ENCODE results near the gene HIVEP3.

HIVEP3 gene

DNA sequence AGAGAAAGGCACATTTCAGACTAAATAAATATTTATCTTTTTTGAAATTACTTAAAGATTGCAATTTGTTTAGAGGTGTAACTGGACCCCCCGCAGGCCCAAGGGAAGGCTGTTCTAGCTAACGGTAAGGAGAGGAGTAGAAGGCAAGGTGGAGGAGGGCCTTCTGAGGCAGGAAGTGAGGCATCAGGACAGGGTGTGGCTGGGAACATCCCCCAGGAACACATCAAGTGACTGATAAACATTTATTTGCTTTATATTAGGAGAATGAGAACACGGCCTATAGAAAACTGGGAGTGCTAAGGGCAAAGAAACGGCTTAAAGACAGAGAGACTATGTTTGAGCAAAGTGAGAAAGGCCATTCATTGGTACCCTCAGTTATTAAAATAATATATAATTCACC lies 23.2 kb downstream of the HIVEP3 start:
- H3K36me3 ChIP-seq (ENCODE audit: control insufficient read depth in 1 of 2, insufficient read depth in 2 of 2, low read length in 2 of 2): no peaks in the 10 kb centered on the region
- H3K9ac ChIP-seq (ENCODE audit: low read depth in 1 of 2, low read length in 2 of 2): no peak overlapping the region
- H3K9me3 ChIP-seq (ENCODE audit: control insufficient read depth in 1 of 2, low read length in 2 of 2): no peaks in the 10 kb centered on the region
- no peak overlapping the region for H3K4me3 ChIP-seq (ENCODE audit: low read depth in 1 of 2, low read length in 2 of 2)
- H3K4me1 ChIP-seq (ENCODE audit: control insufficient read depth in 1 of 2, insufficient read depth in 2 of 2, low read length in 2 of 2): peaks cover 22 to 26% of the 10 kb centered on the region in 2 donors
- no peak overlapping the region for H3K27ac ChIP-seq (ENCODE audit: low read depth, low read length)
- H3K27me3 ChIP-seq (ENCODE audit: control insufficient read depth in 1 of 2, insufficient read depth in 2 of 2, low read length in 2 of 2): no peaks in the 10 kb centered on the region

DNA sequence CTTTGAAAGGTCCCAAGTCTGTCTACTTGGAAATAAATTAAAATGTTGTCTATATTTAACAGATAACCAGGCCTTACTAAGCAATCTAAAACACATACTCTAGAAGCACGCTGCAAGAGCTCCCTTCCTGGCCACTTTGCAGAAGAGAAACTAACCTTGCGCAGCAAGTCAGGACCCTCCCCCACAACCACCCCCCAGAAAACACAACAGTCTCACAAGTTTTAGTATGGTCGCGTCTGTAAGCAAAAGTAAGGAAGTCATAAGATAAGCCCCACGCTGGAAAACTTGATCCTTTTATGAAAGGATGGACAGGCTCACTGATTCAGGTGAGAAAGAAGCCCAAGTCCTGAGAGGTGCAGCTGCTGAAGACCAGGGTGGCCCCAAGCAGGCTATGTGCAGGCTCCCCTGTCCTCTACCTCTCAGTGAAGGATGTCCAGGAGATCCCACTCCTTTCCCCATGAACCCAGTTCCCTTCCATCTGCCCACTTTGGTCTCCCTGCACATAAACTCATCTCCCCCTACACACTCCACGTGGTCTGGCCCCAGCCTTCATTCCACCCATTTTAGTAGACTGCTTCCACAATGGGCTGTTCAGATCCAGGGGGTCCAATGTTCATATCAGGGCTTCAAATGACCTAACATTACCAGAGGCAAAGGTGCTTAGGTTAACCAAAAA lies 23.8 kb downstream of the HIVEP3 start:
- Histone ChIP-seq H3K27ac (ENCODE audit: low read depth, low read length) (no peak overlapping the region), H3K9me3 (ENCODE audit: control insufficient read depth in 1 of 2, low read length in 2 of 2) (no peaks in the 10 kb centered on the region), H3K9ac (ENCODE audit: low read depth in 1 of 2, low read length in 2 of 2) (no peak overlapping the region), H3K4me1 (ENCODE audit: control insufficient read depth in 1 of 2, insufficient read depth in 2 of 2, low read length in 2 of 2) (peaks cover 23 to 26% of the 10 kb centered on the region in 2 donors), H3K27me3 (ENCODE audit: control insufficient read depth in 1 of 2, insufficient read depth in 2 of 2, low read length in 2 of 2) (no peaks in the 10 kb centered on the region), H3K36me3 (ENCODE audit: control insufficient read depth in 1 of 2, insufficient read depth in 2 of 2, low read length in 2 of 2) (no peaks in the 10 kb centered on the region), H3K4me3 (ENCODE audit: low read depth in 1 of 2, low read length in 2 of 2) (no peak overlapping the region)

DNA sequence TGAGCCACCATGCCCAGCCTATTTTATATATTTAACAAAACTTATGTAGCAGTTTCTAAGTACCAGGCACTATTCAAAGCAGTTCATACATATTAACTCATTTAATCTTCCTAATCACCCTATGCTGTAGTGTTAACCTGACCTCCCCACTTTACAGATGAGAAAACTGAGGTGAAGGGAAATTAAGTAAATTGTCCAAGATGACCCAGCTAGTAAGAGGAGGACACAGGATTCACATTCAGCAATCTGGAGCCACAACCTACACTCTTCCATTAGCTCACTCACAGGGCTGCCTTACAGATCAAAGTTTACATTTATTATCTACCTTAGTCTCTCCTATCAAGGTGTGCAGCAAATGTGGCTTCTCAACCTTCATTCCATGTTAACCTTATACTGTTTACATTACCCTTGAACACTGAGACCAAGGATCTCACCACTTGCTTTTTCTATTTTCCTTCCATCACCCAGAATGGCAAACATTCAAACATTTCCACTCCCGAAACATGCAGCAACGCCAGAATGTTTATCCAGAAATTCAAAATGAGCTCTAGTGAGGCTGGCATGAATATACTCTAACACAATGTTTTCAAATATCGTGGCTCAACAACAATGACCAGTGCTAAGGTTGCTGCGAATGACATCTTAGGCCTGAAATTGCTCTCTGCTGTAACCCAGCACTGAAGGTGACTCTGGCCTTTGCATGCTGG lies 24.5 kb downstream of the HIVEP3 start:
- no peaks in the 10 kb centered on the region for H3K9me3 ChIP-seq (ENCODE audit: control insufficient read depth in 1 of 2, low read length in 2 of 2)
- H3K4me3 ChIP-seq (ENCODE audit: low read depth in 1 of 2, low read length in 2 of 2): no peak overlapping the region
- H3K9ac ChIP-seq (ENCODE audit: low read depth in 1 of 2, low read length in 2 of 2): no peak overlapping the region
- peaks cover 23 to 26% of the 10 kb centered on the region in 2 donors for H3K4me1 ChIP-seq (ENCODE audit: control insufficient read depth in 1 of 2, insufficient read depth in 2 of 2, low read length in 2 of 2)
- no peak overlapping the region for H3K27ac ChIP-seq (ENCODE audit: low read depth, low read length)
- H3K27me3 ChIP-seq (ENCODE audit: control insufficient read depth in 1 of 2, insufficient read depth in 2 of 2, low read length in 2 of 2): no peaks in the 10 kb centered on the region
- no peaks in the 10 kb centered on the region for H3K36me3 ChIP-seq (ENCODE audit: control insufficient read depth in 1 of 2, insufficient read depth in 2 of 2, low read length in 2 of 2)

DNA sequence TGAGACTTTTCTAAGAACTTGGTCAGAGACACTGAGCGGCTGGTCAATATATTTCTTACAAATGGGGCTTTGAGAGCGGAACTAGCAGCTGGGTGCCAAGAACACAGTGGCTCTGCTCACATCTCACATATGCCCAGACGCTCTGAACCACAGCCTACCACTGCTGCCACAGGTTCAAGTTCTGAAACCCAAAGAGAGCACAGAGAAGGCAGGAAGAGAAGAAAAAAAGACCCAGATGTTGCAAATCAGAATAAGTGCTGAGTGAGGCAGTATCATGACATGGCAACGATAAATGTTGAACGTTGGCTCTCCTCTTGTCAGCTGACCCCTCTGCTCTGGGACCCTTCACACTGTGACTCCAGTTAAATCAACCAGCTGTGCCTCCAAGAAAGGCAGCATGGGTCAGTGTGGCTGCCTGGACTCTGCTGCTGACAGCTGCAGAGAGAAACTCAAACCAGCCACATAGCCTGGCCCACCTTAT lies 26.4 kb downstream of the HIVEP3 start:
- Histone ChIP-seq H3K9ac (ENCODE audit: low read depth in 1 of 2, low read length in 2 of 2) (peak overlapping the region in 1 of 2 donors; percentile 61), H3K4me3 (ENCODE audit: low read depth in 1 of 2, low read length in 2 of 2) (no peak overlapping the region)

DNA sequence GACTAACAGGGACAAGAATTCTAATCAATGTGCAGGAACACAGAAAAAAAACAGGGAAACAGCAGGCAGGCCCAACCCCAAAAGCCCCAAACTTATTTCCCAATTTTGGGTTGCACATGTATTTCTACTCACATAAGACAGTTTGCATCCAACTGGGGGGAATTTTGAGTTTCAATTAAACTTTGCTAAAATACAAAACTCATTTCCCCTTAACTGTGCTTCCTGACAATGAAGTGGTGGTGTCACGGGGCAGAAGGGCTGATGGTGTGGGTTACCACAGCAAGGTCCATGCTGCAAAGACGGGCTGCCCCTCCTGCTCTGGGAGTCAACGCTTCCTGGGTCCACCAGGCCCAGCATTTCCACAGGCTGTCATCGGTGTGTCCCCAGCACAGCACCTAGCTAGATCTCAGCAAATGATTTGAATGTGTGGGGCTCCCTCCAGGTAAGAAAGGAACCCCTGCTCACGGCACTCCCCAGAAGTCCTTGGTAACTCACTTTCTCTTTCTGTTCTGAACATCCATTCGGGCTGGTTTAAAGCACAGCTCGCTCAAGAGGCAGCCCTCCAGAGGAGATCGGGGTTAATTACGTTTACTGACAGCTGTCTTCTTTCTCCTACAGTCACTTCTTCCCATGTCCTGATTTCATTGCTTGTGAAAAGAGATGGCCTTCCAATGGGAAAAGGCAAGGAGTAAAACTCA lies 27.4 kb downstream of the HIVEP3 start:
- Histone ChIP-seq H3K27ac (ENCODE audit: low read depth, low read length) (peak overlapping the region; percentile 45), H3K4me3 (ENCODE audit: low read depth in 1 of 2, low read length in 2 of 2) (peak overlapping the region; percentile 74 to 77), H3K9ac (ENCODE audit: low read depth in 1 of 2, low read length in 2 of 2) (peak overlapping the region; percentile 61 to 71), H3K27me3 (ENCODE audit: control insufficient read depth in 1 of 2, insufficient read depth in 2 of 2, low read length in 2 of 2) (no peaks in the 10 kb centered on the region), H3K9me3 (ENCODE audit: control insufficient read depth in 1 of 2, low read length in 2 of 2) (no peaks in the 10 kb centered on the region), H3K36me3 (ENCODE audit: control insufficient read depth in 1 of 2, insufficient read depth in 2 of 2, low read length in 2 of 2) (no peaks in the 10 kb centered on the region), H3K4me1 (ENCODE audit: control insufficient read depth in 1 of 2, insufficient read depth in 2 of 2, low read length in 2 of 2) (peaks cover 20 to 23% of the 10 kb centered on the region in 2 donors)

More for the DNA sequence above, 26.4 kb downstream of the HIVEP3 start:
- H3K27me3 ChIP-seq (ENCODE audit: control insufficient read depth in 1 of 2, insufficient read depth in 2 of 2, low read length in 2 of 2): no peaks in the 10 kb centered on the region
- H3K4me1 ChIP-seq (ENCODE audit: control insufficient read depth in 1 of 2, insufficient read depth in 2 of 2, low read length in 2 of 2): peaks cover 20 to 23% of the 10 kb centered on the region in 2 donors
- no peaks in the 10 kb centered on the region for H3K36me3 ChIP-seq (ENCODE audit: control insufficient read depth in 1 of 2, insufficient read depth in 2 of 2, low read length in 2 of 2)
- H3K9me3 ChIP-seq (ENCODE audit: control insufficient read depth in 1 of 2, low read length in 2 of 2): no peaks in the 10 kb centered on the region
- no peak overlapping the region for H3K27ac ChIP-seq (ENCODE audit: low read depth, low read length)

DNA sequence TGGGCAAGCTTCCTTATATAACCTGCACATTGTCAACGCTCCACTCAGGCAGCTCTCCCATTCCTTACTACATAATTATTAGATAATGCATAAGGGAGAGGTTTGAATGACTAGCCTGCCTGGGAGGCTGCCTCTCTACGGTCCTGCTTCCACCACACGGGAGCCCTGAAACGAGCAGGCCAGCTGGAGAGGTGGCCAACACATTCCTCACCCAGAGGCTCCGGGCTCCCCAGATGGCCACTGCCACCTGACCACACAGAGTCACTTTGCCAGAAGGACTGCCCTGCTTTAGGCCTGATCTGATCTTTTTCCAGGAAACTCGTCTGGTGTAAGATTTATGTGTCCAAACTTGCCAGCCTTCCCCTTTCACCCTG lies 27.9 kb downstream of the HIVEP3 start:
- Histone ChIP-seq H3K4me1 (ENCODE audit: control insufficient read depth in 1 of 2, insufficient read depth in 2 of 2, low read length in 2 of 2) (peaks cover 20 to 23% of the 10 kb centered on the region in 2 donors), H3K4me3 (ENCODE audit: low read depth in 1 of 2, low read length in 2 of 2) (peak overlapping the region; percentile 5 to 77), H3K9me3 (ENCODE audit: control insufficient read depth in 1 of 2, low read length in 2 of 2) (no peaks in the 10 kb centered on the region), H3K27ac (ENCODE audit: low read depth, low read length) (no peak overlapping the region), H3K27me3 (ENCODE audit: control insufficient read depth in 1 of 2, insufficient read depth in 2 of 2, low read length in 2 of 2) (no peaks in the 10 kb centered on the region), H3K36me3 (ENCODE audit: control insufficient read depth in 1 of 2, insufficient read depth in 2 of 2, low read length in 2 of 2) (no peaks in the 10 kb centered on the region), H3K9ac (ENCODE audit: low read depth in 1 of 2, low read length in 2 of 2) (peak overlapping the region; percentile 61 to 71)

DNA sequence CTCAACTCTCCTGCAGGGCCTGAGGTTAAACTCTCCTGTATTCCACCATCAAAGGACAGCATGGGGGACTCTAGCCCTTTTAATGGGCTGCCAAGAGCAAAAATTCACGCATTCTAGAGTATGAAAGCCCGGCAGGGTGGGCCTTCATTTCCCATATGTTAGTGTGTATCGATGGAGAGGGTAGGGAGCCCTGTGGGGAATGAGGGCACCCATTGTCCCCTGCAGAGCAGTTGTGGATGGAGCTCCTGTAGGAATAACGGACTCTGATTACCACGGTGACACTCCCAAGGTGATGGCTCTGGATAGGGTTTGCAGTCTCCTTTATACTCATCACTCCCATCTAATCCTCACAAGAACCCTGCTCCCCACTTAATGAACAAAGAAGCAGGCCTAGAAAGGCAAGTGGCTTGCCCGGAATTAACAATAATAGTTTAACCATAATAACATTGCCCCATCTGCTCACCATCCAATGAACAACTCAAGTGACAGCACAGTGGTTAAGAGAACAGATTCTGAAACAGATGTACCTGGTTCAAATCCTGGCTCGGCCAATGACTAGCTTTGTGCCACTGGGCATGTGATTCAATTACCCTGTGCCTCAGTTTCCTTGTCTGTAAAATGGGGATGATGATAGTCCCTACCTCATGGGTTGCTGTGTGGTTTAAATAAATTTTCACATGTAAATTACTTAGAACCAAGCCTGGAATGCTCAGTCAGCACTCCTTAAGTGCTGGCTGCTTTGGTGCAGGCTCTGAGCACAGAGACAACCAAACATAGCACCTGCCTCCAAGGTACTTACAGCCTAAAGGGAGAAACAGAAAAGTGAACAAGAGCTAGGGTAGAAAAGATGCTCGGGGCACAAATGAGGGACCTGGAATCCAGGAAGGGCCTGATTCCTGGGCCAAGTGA lies 29.0 kb downstream of the HIVEP3 start:
- no peaks in the 10 kb centered on the region for H3K9me3 ChIP-seq (ENCODE audit: control insufficient read depth in 1 of 2, low read length in 2 of 2)
- no peak overlapping the region for H3K9ac ChIP-seq (ENCODE audit: low read depth in 1 of 2, low read length in 2 of 2)
- peaks cover 17 to 20% of the 10 kb centered on the region in 2 donors for H3K4me1 ChIP-seq (ENCODE audit: control insufficient read depth in 1 of 2, insufficient read depth in 2 of 2, low read length in 2 of 2)
- H3K27me3 ChIP-seq (ENCODE audit: control insufficient read depth in 1 of 2, insufficient read depth in 2 of 2, low read length in 2 of 2): no peaks in the 10 kb centered on the region
- no peak overlapping the region for H3K4me3 ChIP-seq (ENCODE audit: low read depth in 1 of 2, low read length in 2 of 2)
- no peak overlapping the region for H3K27ac ChIP-seq (ENCODE audit: low read depth, low read length)
- no peaks in the 10 kb centered on the region for H3K36me3 ChIP-seq (ENCODE audit: control insufficient read depth in 1 of 2, insufficient read depth in 2 of 2, low read length in 2 of 2)

DNA sequence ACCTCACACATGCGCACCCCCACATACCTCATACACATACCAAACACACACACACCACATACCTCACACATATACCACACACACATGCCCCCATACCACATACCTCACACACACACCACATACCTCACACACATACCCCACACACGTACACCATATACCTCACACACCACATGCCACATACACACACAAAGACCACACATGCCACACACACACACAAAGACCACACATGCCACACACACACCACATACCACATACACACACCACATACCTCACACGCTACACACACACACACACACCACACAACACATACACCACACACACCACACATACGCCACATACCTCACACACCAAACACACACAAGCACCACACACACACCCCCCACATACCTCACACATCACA lies 30.0 kb downstream of the HIVEP3 start:
- Histone ChIP-seq H3K9me3 (ENCODE audit: control insufficient read depth in 1 of 2, low read length in 2 of 2) (no peaks in the 10 kb centered on the region), H3K4me1 (ENCODE audit: control insufficient read depth in 1 of 2, insufficient read depth in 2 of 2, low read length in 2 of 2) (peaks cover 12 to 17% of the 10 kb centered on the region in 2 donors), H3K36me3 (ENCODE audit: control insufficient read depth in 1 of 2, insufficient read depth in 2 of 2, low read length in 2 of 2) (no peaks in the 10 kb centered on the region), H3K9ac (ENCODE audit: low read depth in 1 of 2, low read length in 2 of 2) (no peak overlapping the region), H3K27ac (ENCODE audit: low read depth, low read length) (no peak overlapping the region), H3K27me3 (ENCODE audit: control insufficient read depth in 1 of 2, insufficient read depth in 2 of 2, low read length in 2 of 2) (no peaks in the 10 kb centered on the region), H3K4me3 (ENCODE audit: low read depth in 1 of 2, low read length in 2 of 2) (no peak overlapping the region)

DNA sequence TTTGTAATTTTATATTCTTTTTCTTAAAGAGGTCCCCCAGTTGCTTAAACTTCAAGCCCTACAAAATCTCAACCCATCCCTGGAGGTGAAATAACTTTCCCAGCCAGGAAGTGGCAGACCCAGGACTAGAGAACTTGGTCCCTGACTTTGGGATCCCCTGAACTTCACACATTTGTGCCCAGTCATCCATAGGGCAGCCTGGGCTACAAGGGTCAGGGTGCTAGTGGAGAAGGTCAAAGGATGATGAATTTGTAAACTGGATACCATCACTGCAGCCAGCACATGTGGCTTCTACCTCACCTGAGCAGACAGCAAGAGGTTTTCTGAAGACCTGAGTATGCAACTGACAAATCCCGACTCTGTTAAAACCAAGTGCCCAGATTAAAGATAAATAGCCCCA lies 31.4 kb downstream of the HIVEP3 start:
- no peak overlapping the region for H3K9ac ChIP-seq (ENCODE audit: low read depth in 1 of 2, low read length in 2 of 2)
- H3K9me3 ChIP-seq (ENCODE audit: control insufficient read depth in 1 of 2, low read length in 2 of 2): no peaks in the 10 kb centered on the region
- no peaks in the 10 kb centered on the region for H3K27me3 ChIP-seq (ENCODE audit: control insufficient read depth in 1 of 2, insufficient read depth in 2 of 2, low read length in 2 of 2)
- H3K27ac ChIP-seq (ENCODE audit: low read depth, low read length): no peak overlapping the region
- H3K4me3 ChIP-seq (ENCODE audit: low read depth in 1 of 2, low read length in 2 of 2): no peak overlapping the region
- H3K36me3 ChIP-seq (ENCODE audit: control insufficient read depth in 1 of 2, insufficient read depth in 2 of 2, low read length in 2 of 2): no peaks in the 10 kb centered on the region
- peaks cover 14 to 15% of the 10 kb centered on the region in 2 donors for H3K4me1 ChIP-seq (ENCODE audit: control insufficient read depth in 1 of 2, insufficient read depth in 2 of 2, low read length in 2 of 2)

Measured in duodenal mucosa (tissue), 2 donors.